H1 (cell line): ENCODE results near the gene MYO5A. TPM values are rescaled to one million over a fixed set of nuclear protein-coding genes. Genes with fewer than 3 reads are reported as not detected.

Experiments
- CTCF ChIA-PET: fragments of 300-600 bp; sonication (Branson Sonifier 250); formaldehyde crosslinking; loops from one replicate; lab custom pipeline; 2021; ENCODE audit not compliant: partially characterized antibody; lab: Charles Lee
- POLR2A ChIA-PET: fragments of 300-600 bp; sonication (Branson Sonifier 250); formaldehyde crosslinking; loops from one replicate; lab custom pipeline; 2021; ENCODE audit warnings: inconsistent platforms; ENCODE audit not compliant: partially characterized antibody; lab: Charles Lee
- DNase-seq, 2 experiments: peaks; one replicate each; pipeline versions ENCODE4 v3.0.0 to v3.0.0-alpha.2; 2010 to 2022; ENCODE audit warnings: low spot score in 2 of 2, low read depth in 1 of 2, mixed read lengths in 1 of 2
- FAIRE-seq: peaks from 2 replicates; lab custom pipeline; 2011; peaks lifted over from hg19 to GRCh38; lab: Jason Lieb, UNC
- H2AFZ ChIP-seq: 2 replicates; pipeline ENCODE4 v1.8.1; 2012; ENCODE audit warnings: low read length, inconsistent platforms
- H2AK5ac ChIP-seq: 2 replicates; pipeline ENCODE4 v1.6.1; 2013; ENCODE audit warnings: low read depth, low read length
- H2BK120ac ChIP-seq: replicated peaks from 2 replicates; pipeline ENCODE3; 2013; ENCODE audit warnings: low read depth, low read length, inconsistent platforms
- H2BK12ac ChIP-seq: 2 replicates; pipeline ENCODE4 v1.6.1; 2013; ENCODE audit warnings: low read depth, low read length
- H2BK15ac ChIP-seq: 2 replicates; pipeline ENCODE4 v1.6.1; 2013; ENCODE audit warnings: low read length
- H2BK20ac ChIP-seq: 2 replicates; pipeline ENCODE4 v1.6.1; 2013; ENCODE audit warnings: low read length
- H2BK5ac ChIP-seq: 2 replicates; pipeline ENCODE4 v1.6.1; 2013; ENCODE audit warnings: low read depth, low read length
- H3K14ac ChIP-seq: 2 replicates; pipeline ENCODE4 v1.6.1; 2013; ENCODE audit warnings: inconsistent platforms; ENCODE audit not compliant: insufficient read length
- H3K18ac ChIP-seq: 2 replicates; pipeline ENCODE4 v1.6.1; 2013; ENCODE audit warnings: low read length; ENCODE audit errors: extremely low read depth
- H3K23ac ChIP-seq: 2 replicates; pipeline ENCODE4 v1.6.1; 2013; ENCODE audit warnings: inconsistent platforms; ENCODE audit not compliant: insufficient read length
- H3K23me2 ChIP-seq: 2 replicates; pipeline ENCODE4 v1.6.1; 2013; ENCODE audit warnings: low read depth, low read length
- H3K27ac ChIP-seq: 2 replicates; pipeline ENCODE4 v1.6.1; 2011; ENCODE audit warnings: low read depth, low read length, inconsistent platforms
- H3K27me3 ChIP-seq, 4 experiments: replicated peaks in 1 of 4; 1 replicate in 1 of 4; 2 replicates in 3 of 4; pipeline versions ENCODE4 v1.6.1 to v1.8.1; 2011 to 2013; ENCODE audit warnings: low read length in 3 of 4, mild to moderate bottlenecking in 3 of 4, inconsistent platforms in 2 of 4, mixed read lengths in 2 of 4, moderate library complexity in 1 of 4; ENCODE audit not compliant: control insufficient read depth in 3 of 4, insufficient read depth in 3 of 4; ENCODE audit errors: extremely low read depth in 1 of 4
- H3K36me3 ChIP-seq, 4 experiments: 2 replicates each; pipeline versions ENCODE4 v1.6.1 to v1.8.1; 2011 to 2013; ENCODE audit warnings: mild to moderate bottlenecking in 4 of 4, low read length in 3 of 4, moderate library complexity in 2 of 4, control low read depth in 1 of 4, inconsistent platforms in 1 of 4; ENCODE audit not compliant: insufficient read depth in 4 of 4, control insufficient read depth in 2 of 4
- H3K4ac ChIP-seq: replicated peaks from 2 replicates; pipeline ENCODE3; 2013; ENCODE audit warnings: low read length, low read depth, mixed read lengths, inconsistent platforms; ENCODE audit not compliant: insufficient read length
- H3K4me1 ChIP-seq, 4 experiments: replicated peaks in 1 of 4; 1 replicate in 1 of 4; 2 replicates in 3 of 4; pipeline versions ENCODE4 v1.6.1 to v1.8.1; 2011 to 2013; ENCODE audit warnings: low read length in 3 of 4, inconsistent platforms in 2 of 4, mixed read lengths in 1 of 4; ENCODE audit not compliant: insufficient read depth in 4 of 4, control insufficient read depth in 3 of 4
- H3K4me2 ChIP-seq, 2 experiments: 2 replicates each; pipeline versions ENCODE4 v1.6.1 to v1.8.1; 2011 to 2013; ENCODE audit warnings: low read depth in 2 of 2, low read length in 2 of 2, control low read depth in 1 of 2, inconsistent platforms in 1 of 2, mild to moderate bottlenecking in 1 of 2; ENCODE audit not compliant: insufficient read depth in 1 of 2
- H3K4me3 ChIP-seq, 4 experiments: fragments of 200-600, 300-600 bp in 1 of 4; sonication (generic), shearing (Covaris generic), sonication (Bioruptor Twin) in 1 of 4; 2 replicates each; pipeline versions ENCODE4 v1.5.1 to v1.8.1; 2011 to 2016; ENCODE audit warnings: low read length in 4 of 4, low read depth in 3 of 4, control low read depth in 2 of 4, inconsistent platforms in 2 of 4, mild to moderate bottlenecking in 2 of 4, mixed read lengths in 1 of 4, moderate library complexity in 1 of 4; ENCODE audit not compliant: insufficient read depth in 2 of 4; ENCODE audit errors: extremely low read depth in 1 of 4
- H3K56ac ChIP-seq: replicated peaks from 2 replicates; pipeline ENCODE3; 2013; ENCODE audit warnings: low read depth, mild to moderate bottlenecking, mixed read lengths, low read length, inconsistent platforms; ENCODE audit not compliant: insufficient read length
- H3K79me1 ChIP-seq: 2 replicates; pipeline ENCODE4 v1.6.1; 2013; ENCODE audit warnings: low read depth, low read length, control low read depth
- H3K79me2 ChIP-seq, 2 experiments: 2 replicates each; pipeline versions ENCODE4 v1.6.1 to v1.8.1; 2012 to 2013; ENCODE audit warnings: low read length in 2 of 2, mild to moderate bottlenecking in 2 of 2, inconsistent platforms in 1 of 2; ENCODE audit not compliant: insufficient read depth in 2 of 2, control insufficient read depth in 1 of 2
- H3K9ac ChIP-seq, 4 experiments: replicated peaks in 1 of 4; 1 replicate in 1 of 4; 2 replicates in 3 of 4; pipeline versions ENCODE4 v1.6.1 to v1.8.1; 2011 to 2013; ENCODE audit warnings: low read depth in 3 of 4, low read length in 3 of 4, control low read depth in 2 of 4, mild to moderate bottlenecking in 2 of 4, moderate library complexity in 2 of 4, inconsistent platforms in 1 of 4; ENCODE audit errors: extremely low read depth in 1 of 4
- H3K9me3 ChIP-seq, 2 experiments: 2 replicates each; pipeline versions ENCODE4 v1.6.1 to v1.8.1; 2012 to 2013; ENCODE audit warnings: mild to moderate bottlenecking in 2 of 2, moderate library complexity in 2 of 2, control low read depth in 1 of 2, inconsistent platforms in 1 of 2, low read depth in 1 of 2, low read length in 1 of 2, mixed read lengths in 1 of 2; ENCODE audit not compliant: insufficient read depth in 2 of 2
- H4K20me1 ChIP-seq, 2 experiments: replicated peaks in 1 of 2; 2 replicates each; pipeline versions ENCODE3 to v1.8.1; 2011 to 2013; ENCODE audit warnings: inconsistent platforms in 2 of 2, low read length in 2 of 2, mild to moderate bottlenecking in 1 of 2; ENCODE audit not compliant: insufficient read depth in 2 of 2, control insufficient read depth in 1 of 2
- H4K5ac ChIP-seq: 2 replicates; pipeline ENCODE4 v1.6.1; 2013; ENCODE audit warnings: low read length, low read depth, mixed read lengths, inconsistent platforms; ENCODE audit not compliant: insufficient read length
- H4K8ac ChIP-seq: 2 replicates; pipeline ENCODE4 v1.8.0; 2013; ENCODE audit warnings: mild to moderate bottlenecking, moderate library complexity, low read length, inconsistent platforms; ENCODE audit not compliant: insufficient read depth; ENCODE audit errors: extremely low read depth
- H4K91ac ChIP-seq: replicated peaks from 2 replicates; pipeline ENCODE3; 2013; ENCODE audit warnings: low read length, mixed read lengths, inconsistent platforms; ENCODE audit not compliant: insufficient read length
- NRF1 ChIP-seq: IDR thresholded peaks from 2 replicates; pipeline ENCODE4 v1.6.1; 2011; ENCODE audit warnings: mild to moderate bottlenecking, low read depth, low read length, improper control_type of control experiment
- POLR2A ChIP-seq, 2 experiments: IDR thresholded peaks; 1 replicate in 1 of 2; 2 replicates in 1 of 2; pipeline ENCODE4 v1.6.1; 2011; ENCODE audit warnings: low read depth in 2 of 2, low read length in 2 of 2, mild to moderate bottlenecking in 2 of 2; ENCODE audit errors: control extremely low read depth in 1 of 2
- RXRA ChIP-seq: IDR thresholded peaks from 2 replicates; pipeline ENCODE4 v1.6.1; 2011; ENCODE audit warnings: low read depth, mild to moderate bottlenecking, low read length, moderate library complexity; ENCODE audit not compliant: insufficient read depth
- WGBS, 2 experiments: shearing (Covaris generic) in 1 of 2; methylation state at CpG; one replicate each; pipeline versions ENCODE4 v1.1.6 to v1.1.7; 2013 to 2015; ENCODE audit warnings: low lambda C conversion rate in 2 of 2, mixed read lengths in 2 of 2, inconsistent platforms in 1 of 2, low coverage in 1 of 2, missing lambda C conversion rate in 1 of 2; ENCODE audit not compliant: insufficient replicate concordance in 2 of 2, insufficient coverage in 1 of 2, insufficient read length in 1 of 2; ENCODE audit errors: extremely low coverage in 1 of 2, missing lambda C conversion rate in 1 of 2; 5-methylcytosine and 5-hydroxymethylcytosine counted together
- polyA plus RNA-seq, 7 experiments: library from polyadenylated mRNA; depleted of rRNA in 3 of 7; stranded (reverse) in 5 of 7; unstranded in 2 of 7; fragments of >200 nt in 5 of 7; fragments of 200-250 nt in 2 of 7; gene quantifications; 1 replicate in 5 of 7; 2 replicates in 1 of 7; 4 replicates in 1 of 7; pipeline versions ENCODE4 v1.2.1 to v1.2.3, GENCODE V29; 2011 to 2013; ENCODE audit warnings: missing spikeins in 2 of 7, mixed read lengths in 2 of 7
- total RNA-seq: library from RNA; stranded (reverse); fragmentation: NEBNext Ultra II Directional; extraction: Animal tissue kit (Norgen Biotek cat#: 25700); gene quantifications from 2 replicates; pipeline ENCODE4 v1.2.1, GENCODE V29; 2021
- TF ChIP-seq, protein P1 (sequence below): IDR thresholded peaks from 2 replicates; pipeline ENCODE4 v1.6.1; 2012; ENCODE audit warnings: low read length, inconsistent platforms

Gene MYO5A
- total and polyA plus RNA-seq, 2 of the 8 experiments (the other 6 are each of a cell fraction or from before 2014, with no cell fraction given): 11.4 to 24.7 TPM

DNA sequence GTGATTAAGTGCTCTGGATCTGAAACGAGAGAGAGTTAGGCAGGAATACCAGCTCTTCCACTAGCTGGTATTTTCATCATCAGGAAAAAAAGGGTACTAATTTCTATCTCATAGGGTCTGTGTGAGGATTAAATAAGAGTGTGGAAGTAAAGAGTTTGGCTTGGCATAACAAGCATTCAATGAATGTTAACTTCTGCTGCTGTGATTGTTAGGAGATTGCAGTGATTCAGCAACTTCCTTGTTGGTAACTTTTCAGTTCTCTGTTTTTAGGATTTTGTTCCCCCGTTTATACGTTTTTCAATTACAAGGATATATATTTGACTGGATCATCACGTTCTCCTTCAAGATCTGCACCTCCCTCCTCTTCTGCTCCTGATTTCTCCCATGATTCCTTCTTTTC is 167.2 kb downstream of the MYO5A start:
- Histone ChIP-seq H2BK20ac (no peak overlapping the region), H4K8ac (no peak overlapping the region), H3K4me1 (no peaks in the 10 kb centered on the region; a peak in 1 of 7 replicates)
- TF ChIP-seq RXRA (no peak), POLR2A (IDR thresholded peaks at IDR 0.05; ENCODE audit: control extremely low read depth in 1 of 2, low read depth in 2 of 2, low read length in 2 of 2) (no peak), NRF1 (no peak)
- TF ChIP-seq, protein P1, sequence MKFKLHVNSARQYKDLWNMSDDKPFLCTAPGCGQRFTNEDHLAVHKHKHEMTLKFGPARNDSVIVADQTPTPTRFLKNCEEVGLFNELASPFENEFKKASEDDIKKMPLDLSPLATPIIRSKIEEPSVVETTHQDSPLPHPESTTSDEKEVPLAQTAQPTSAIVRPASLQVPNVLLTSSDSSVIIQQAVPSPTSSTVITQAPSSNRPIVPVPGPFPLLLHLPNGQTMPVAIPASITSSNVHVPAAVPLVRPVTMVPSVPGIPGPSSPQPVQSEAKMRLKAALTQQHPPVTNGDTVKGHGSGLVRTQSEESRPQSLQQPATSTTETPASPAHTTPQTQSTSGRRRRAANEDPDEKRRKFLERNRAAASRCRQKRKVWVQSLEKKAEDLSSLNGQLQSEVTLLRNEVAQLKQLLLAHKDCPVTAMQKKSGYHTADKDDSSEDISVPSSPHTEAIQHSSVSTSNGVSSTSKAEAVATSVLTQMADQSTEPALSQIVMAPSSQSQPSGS: no peak
- TF ChIP-seq, all 59 proteins: peak for 0
- Histone ChIP-seq H4K20me1 (no peaks in the 10 kb centered on the region), H3K36me3 (peaks cover 0 to 2% (median under 1%) of the 10 kb centered on the region in 4 experiments; a peak in 2 of 8 replicates), H4K5ac (no peak overlapping the region), H2BK12ac (no peak overlapping the region), H2BK15ac (no peak overlapping the region), H2BK5ac (no peak overlapping the region), H3K27ac (no peak overlapping the region), H2BK120ac (no peak overlapping the region), H3K56ac (no peak overlapping the region), H3K9me3 (no peaks in the 10 kb centered on the region), H2AFZ (no peak overlapping the region), H3K9ac (no peak overlapping the region), H3K18ac (no peak overlapping the region), H3K4me2 (no peak overlapping the region), H3K79me2 (no peaks in the 10 kb centered on the region), H3K23ac (no peak overlapping the region), H3K4ac (no peak overlapping the region), H3K23me2 (no peaks in the 10 kb centered on the region), H2AK5ac (no peak overlapping the region), H3K4me3 (no peak overlapping the region), H3K79me1 (no peaks in the 10 kb centered on the region), H3K27me3 (no peaks in the 10 kb centered on the region), H4K91ac (no peak overlapping the region), H3K14ac (no peak overlapping the region)
- FAIRE-seq: no peak
- DNase-seq: no peak
- ChIA-PET POLR2A (no interaction called here), CTCF (interaction anchor here (1.0 to 2.0 kb wide), 2 partner anchors 12 to 94 kb away, joined by 3 to 9 read pairs; no protein-coding TSS in a partner anchor)
- WGBS, 2 experiments: 92% methylated on average over 4 of the region's 4 CpGs; no CpG with 5 or more reads in 1 of the 2 experiments
